ENCODE measurements around the gene RMND5B. TPM values are rescaled to one million over a fixed set of nuclear protein-coding genes. Genes with fewer than 3 reads are reported as not detected.

RMND5B gene
- total RNA-seq, 1 experiment from 2014 or later = 24.1 TPM

- Histone ChIP-seq H4K20me1 (ENCODE audit: insufficient read depth) (no peaks in the 10 kb centered on the region), H3K9ac (ENCODE audit: low read length) (no peak within 1 kb of the TSS), H3K4me1 (ENCODE audit: control insufficient read depth in 1 of 2, insufficient read depth in 2 of 2, low read length in 2 of 2) (no peaks in the 10 kb centered on the region), H3K4me2 (ENCODE audit: low read length) (no peak within 1 kb of the TSS), H2AFZ (ENCODE audit: low read depth, low read length, poor library complexity, severe bottlenecking) (no peak within 1 kb of the TSS), H3K79me2 (ENCODE audit: insufficient read depth, low read length) (no peaks in the 10 kb centered on the region), H3K9me3 (ENCODE audit: control insufficient read depth in 1 of 2, insufficient read depth in 1 of 2, low read depth in 1 of 2, low read length in 2 of 2) (no peaks in the 10 kb centered on the region), H3K4me3 (replicated peaks in 1 of 2; ENCODE audit: low read depth in 1 of 2, low read length in 2 of 2) (no peak within 1 kb of the TSS), H3K36me3 (ENCODE audit: control insufficient read depth in 1 of 2, insufficient read depth in 2 of 2, low read length in 2 of 2) (no peaks in the 10 kb centered on the region), H3K27ac (ENCODE audit: low read depth, low read length) (no peak within 1 kb of the TSS), H3K27me3 (ENCODE audit: insufficient read depth, low read length) (no peaks in the 10 kb centered on the region), H3K9me2 (ENCODE audit: insufficient read depth) (no peaks in the 10 kb centered on the region)
- DNase-seq (ENCODE audit: low read depth, low spot score) (no peak), ATAC-seq (no peak)
- CTCF ChIA-PET = interaction anchor here (0.9 kb wide), 1 partner anchor 10 kb away, joined by 3 read pairs; no protein-coding TSS in a partner anchor
- POLR2A ChIA-PET = no interaction called here
- no peak for TF ChIP-seq POLR2AphosphoS5 (IDR thresholded peaks at IDR 0.05; ENCODE audit: low read depth, low read length)
- RAD21 ChIA-PET (ENCODE audit: low non-redundant PET in 1 of 2, low total read pairs in 2 of 2, uncharacterized antibody in 2 of 2, unreplicated experiment in 2 of 2) = no interaction called here
- intact Hi-C loops (cut with micrococcal nuclease) = no loop called here
- no TSS peak for BruUV-seq (replicated peaks)
Measured at GRCh38 chr5:178187014-178187413, 56.2 kb downstream of the RMND5B start, which contains the start of gene GMCL2. Gene GMCL2 (minus strand): TSS chr5:178187371. CDS start chr5:178187299, 72 bp downstream.

- BruUV-seq (replicated peaks) = no TSS peak
- Histone ChIP-seq H3K4me1 (ENCODE audit: control insufficient read depth in 1 of 2, insufficient read depth in 2 of 2, low read length in 2 of 2) (no peaks in the 10 kb centered on the region), H3K9ac (ENCODE audit: low read length) (no peak overlapping the region), H3K4me3 (replicated peaks in 1 of 2; ENCODE audit: low read depth in 1 of 2, low read length in 2 of 2) (no peak overlapping the region), H3K27me3 (ENCODE audit: insufficient read depth, low read length) (no peaks in the 10 kb centered on the region), H3K4me2 (ENCODE audit: low read length) (no peak overlapping the region), H3K79me2 (ENCODE audit: insufficient read depth, low read length) (no peaks in the 10 kb centered on the region), H3K36me3 (ENCODE audit: control insufficient read depth in 1 of 2, insufficient read depth in 2 of 2, low read length in 2 of 2) (no peaks in the 10 kb centered on the region), H3K9me2 (ENCODE audit: insufficient read depth) (no peaks in the 10 kb centered on the region), H3K27ac (ENCODE audit: low read depth, low read length) (no peak overlapping the region), H3K9me3 (ENCODE audit: control insufficient read depth in 1 of 2, insufficient read depth in 1 of 2, low read depth in 1 of 2, low read length in 2 of 2) (peaks cover 0 to 3% of the 10 kb centered on the region in 2 experiments; a peak in 1 of 4 replicates), H4K20me1 (ENCODE audit: insufficient read depth) (no peaks in the 10 kb centered on the region), H2AFZ (ENCODE audit: low read depth, low read length, poor library complexity, severe bottlenecking) (no peak overlapping the region)
- ChIA-PET POLR2A (interaction anchor here (1.7 kb wide), 1 partner anchor 15 kb away, joined by 4 read pairs; the partner anchor contains the start of gene HNRNPAB), CTCF (no interaction called here), RAD21 (ENCODE audit: low non-redundant PET in 1 of 2, low total read pairs in 2 of 2, uncharacterized antibody in 2 of 2, unreplicated experiment in 2 of 2) (no interaction called here)
- no peak for ATAC-seq
- intact Hi-C loops (cut with micrococcal nuclease) = no loop called here
- DNase-seq (ENCODE audit: low read depth, low spot score) = no peak
- TF ChIP-seq JUND (IDR thresholded peaks at IDR 0.05) (no peak), SRF (IDR thresholded peaks at IDR 0.05; ENCODE audit: low read depth) (no peak), ELF1 (IDR thresholded peaks at IDR 0.05; ENCODE audit: borderline replicate concordance, low read depth) (no peak), FOSL1 (IDR thresholded peaks at IDR 0.05; ENCODE audit: low read depth) (no peak), CTCF (IDR thresholded peaks at IDR 0.05 in 2 of 3, conservative IDR thresholded peaks at IDR 0.05 in 1 of 3; ENCODE audit: borderline replicate concordance in 1 of 3, insufficient read depth in 1 of 3, low read depth in 2 of 3, low read length in 2 of 3) (no peak), EGR1 (IDR thresholded peaks at IDR 0.05; ENCODE audit: low read depth) (no peak), POLR2AphosphoS5 (IDR thresholded peaks at IDR 0.05; ENCODE audit: low read depth, low read length) (no peak), RAD21 (IDR thresholded peaks at IDR 0.05; ENCODE audit: low read depth) (no peak), ZNF274 (IDR thresholded peaks at IDR 0.05; ENCODE audit: low read depth, low read length) (no peak)
Measured at GRCh38 chr5:178189433-178189832, 58.6 kb downstream of the RMND5B start.

All from HCT116 (cell line).